ENCODE data around the gene ODF2. TPM values are rescaled to one million over a fixed set of nuclear protein-coding genes. Genes with fewer than 3 reads are reported as not detected.
"Not testable (repeated sequence)": the region's sequence is repeated elsewhere in the genome, so short reads cannot be mapped to it uniquely, and the experiment has no call there.

The ODF2 gene
- total RNA-seq, 1 experiment from 2014 or later: 37.3 TPM

- H3K36me3 Mint-ChIP-seq (ENCODE audit: insufficient read depth, unreplicated experiment): no peaks in the 10 kb centered on the region
- no TSS peak for BruUV-seq (replicated peaks)
- no peak overlapping the region for H3K27ac Mint-ChIP-seq (ENCODE audit: low read depth, unreplicated experiment)
- no peaks in the 10 kb centered on the region for H3K4me1 Mint-ChIP-seq (ENCODE audit: insufficient read depth, unreplicated experiment)
- intact Hi-C loops (cut with micrococcal nuclease): no loop called here
- H3K27me3 Mint-ChIP-seq (ENCODE audit: insufficient read depth, unreplicated experiment): no peaks in the 10 kb centered on the region
- no peak for DNase-seq (ENCODE audit: unreplicated experiment)
- ChIA-PET CTCF (interaction anchor here (0.6 to 1.1 kb wide), 3 partner anchors 15 to 174 kb away, joined by 3 to 4 read pairs (median 3); no protein-coding TSS in a partner anchor), POLR2A (no interaction called here)
- no peak overlapping the region for H3K4me3 Mint-ChIP-seq (ENCODE audit: unreplicated experiment)
- TF ChIP-seq, protein P1, sequence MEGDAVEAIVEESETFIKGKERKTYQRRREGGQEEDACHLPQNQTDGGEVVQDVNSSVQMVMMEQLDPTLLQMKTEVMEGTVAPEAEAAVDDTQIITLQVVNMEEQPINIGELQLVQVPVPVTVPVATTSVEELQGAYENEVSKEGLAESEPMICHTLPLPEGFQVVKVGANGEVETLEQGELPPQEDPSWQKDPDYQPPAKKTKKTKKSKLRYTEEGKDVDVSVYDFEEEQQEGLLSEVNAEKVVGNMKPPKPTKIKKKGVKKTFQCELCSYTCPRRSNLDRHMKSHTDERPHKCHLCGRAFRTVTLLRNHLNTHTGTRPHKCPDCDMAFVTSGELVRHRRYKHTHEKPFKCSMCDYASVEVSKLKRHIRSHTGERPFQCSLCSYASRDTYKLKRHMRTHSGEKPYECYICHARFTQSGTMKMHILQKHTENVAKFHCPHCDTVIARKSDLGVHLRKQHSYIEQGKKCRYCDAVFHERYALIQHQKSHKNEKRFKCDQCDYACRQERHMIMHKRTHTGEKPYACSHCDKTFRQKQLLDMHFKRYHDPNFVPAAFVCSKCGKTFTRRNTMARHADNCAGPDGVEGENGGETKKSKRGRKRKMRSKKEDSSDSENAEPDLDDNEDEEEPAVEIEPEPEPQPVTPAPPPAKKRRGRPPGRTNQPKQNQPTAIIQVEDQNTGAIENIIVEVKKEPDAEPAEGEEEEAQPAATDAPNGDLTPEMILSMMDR (IDR thresholded peaks at IDR 0.05; ENCODE audit: unreplicated experiment): no peak
- no peaks in the 10 kb centered on the region for H3K9me3 Mint-ChIP-seq (ENCODE audit: unreplicated experiment)
Measured at GRCh38 chr9:128435611-128436010, 20.2 kb upstream of the ODF2 start.

DNA sequence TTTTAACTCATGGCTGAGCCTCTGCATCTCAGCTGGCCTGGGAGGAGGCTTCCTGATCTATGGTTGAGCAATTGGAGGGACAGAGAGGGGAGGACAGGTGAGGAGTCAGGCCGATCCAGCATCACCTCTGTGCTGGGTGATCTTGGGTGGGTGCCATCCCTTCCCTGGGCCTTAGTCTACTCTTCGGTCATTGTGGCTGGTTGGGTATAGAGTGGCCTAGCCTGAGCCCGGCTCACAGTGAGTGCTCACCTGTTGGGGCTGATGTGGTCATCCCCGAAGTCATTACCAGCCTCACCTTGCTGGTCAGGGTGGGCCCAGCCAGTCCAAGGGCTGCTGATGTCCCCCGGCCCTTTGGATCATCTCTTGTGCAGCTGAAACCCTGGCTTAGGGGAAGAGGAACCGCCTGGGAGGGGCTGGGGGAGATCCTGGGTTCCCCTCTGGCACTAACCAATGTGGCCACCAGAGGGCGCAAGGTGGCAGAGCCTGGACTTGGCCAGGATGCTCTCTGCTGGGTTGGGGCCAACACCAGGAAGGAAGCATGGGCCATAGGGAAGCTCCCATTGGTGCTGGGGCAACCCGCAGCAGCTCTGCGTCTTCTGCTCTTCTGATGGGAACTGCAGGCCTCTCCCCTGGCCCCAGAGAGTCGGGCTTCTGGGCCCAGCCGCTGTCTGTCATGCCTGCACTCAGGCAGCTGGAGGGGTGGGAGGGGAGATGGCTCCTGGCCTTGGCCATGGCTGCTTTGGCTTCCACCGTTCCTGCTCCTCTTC, 17.3 kb upstream of the ODF2 start:
- ChIA-PET POLR2A (interaction anchor here (0.6 to 1.2 kb wide), 6 partner anchors 17 to 512 kb away, joined by 3 to 7 read pairs (median 4); partner anchors contain the start of genes GLE1 and ODF2), CTCF (interaction anchor here (0.6 to 2.6 kb wide), 30 partner anchors 8 to 425 kb away, joined by 3 to 17 read pairs (median 4); no protein-coding TSS in a partner anchor)
- BruUV-seq (replicated peaks): no TSS peak
- Mint-ChIP-seq H3K4me3 (ENCODE audit: unreplicated experiment) (no peak overlapping the region), H3K27me3 (ENCODE audit: insufficient read depth, unreplicated experiment) (no peaks in the 10 kb centered on the region), H3K4me1 (ENCODE audit: insufficient read depth, unreplicated experiment) (no peaks in the 10 kb centered on the region), H3K36me3 (ENCODE audit: insufficient read depth, unreplicated experiment) (no peaks in the 10 kb centered on the region), H3K9me3 (ENCODE audit: unreplicated experiment) (no peaks in the 10 kb centered on the region), H3K27ac (ENCODE audit: low read depth, unreplicated experiment) (no peak overlapping the region)
- DNase-seq (ENCODE audit: unreplicated experiment): peak; percentile 85
- intact Hi-C loops (cut with micrococcal nuclease): loop anchor here (1.0 kb wide), 1 partner anchor 197 kb away; no protein-coding TSS in a partner anchor
- TF ChIP-seq, protein P1 (IDR thresholded peaks at IDR 0.05; ENCODE audit: unreplicated experiment): peak; percentile 90

DNA sequence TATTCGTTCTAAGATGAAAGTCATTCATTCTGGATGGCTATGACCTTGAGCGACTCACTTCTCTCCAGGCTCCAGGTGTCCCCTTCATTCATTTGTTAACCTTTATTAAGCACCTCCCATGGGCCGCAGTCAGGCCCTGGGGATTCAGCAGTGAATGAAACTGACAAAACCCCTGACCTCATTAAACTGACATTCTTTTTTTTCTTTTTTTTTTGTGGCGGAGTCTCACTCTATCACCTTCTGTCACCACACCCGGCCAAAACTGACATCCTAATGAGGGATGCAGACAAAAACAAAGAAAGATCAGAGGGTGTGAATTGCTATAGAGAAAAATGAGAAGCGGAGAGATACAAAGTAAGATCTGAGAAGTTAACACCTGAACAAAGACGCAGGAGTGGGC, 16.5 kb upstream of the ODF2 start:
- Mint-ChIP-seq H3K27me3 (ENCODE audit: insufficient read depth, unreplicated experiment) (no peaks in the 10 kb centered on the region), H3K36me3 (ENCODE audit: insufficient read depth, unreplicated experiment) (no peaks in the 10 kb centered on the region), H3K4me1 (ENCODE audit: insufficient read depth, unreplicated experiment) (no peaks in the 10 kb centered on the region), H3K4me3 (ENCODE audit: unreplicated experiment) (no peak overlapping the region), H3K9me3 (ENCODE audit: unreplicated experiment) (no peaks in the 10 kb centered on the region), H3K27ac (ENCODE audit: low read depth, unreplicated experiment) (no peak overlapping the region)
- no TSS peak for BruUV-seq (replicated peaks)
- TF ChIP-seq, protein P1 (IDR thresholded peaks at IDR 0.05; ENCODE audit: unreplicated experiment): no peak
- POLR2A ChIA-PET: interaction anchor here (0.6 to 1.2 kb wide), 3 partner anchors 16 to 66 kb away, joined by 3 to 7 read pairs (median 3); partner anchors contain the start of genes GLE1 and ODF2
- intact Hi-C loops (cut with micrococcal nuclease): no loop called here
- DNase-seq (ENCODE audit: unreplicated experiment): no peak
- CTCF ChIA-PET: interaction anchor here (0.5 to 2.6 kb wide), 21 partner anchors 8 to 157 kb away, joined by 3 to 17 read pairs (median 3); no protein-coding TSS in a partner anchor

GRCh38 chr9:128442150-128442549, 13.7 kb upstream of the ODF2 start:
- no peaks in the 10 kb centered on the region for H3K4me1 Mint-ChIP-seq (ENCODE audit: insufficient read depth, unreplicated experiment)
- BruUV-seq (replicated peaks): no TSS peak
- POLR2A ChIA-PET: interaction anchor here (1.6 kb wide), 1 partner anchor 14 kb away, joined by 5 read pairs; the partner anchor contains the start of gene ODF2

DNA sequence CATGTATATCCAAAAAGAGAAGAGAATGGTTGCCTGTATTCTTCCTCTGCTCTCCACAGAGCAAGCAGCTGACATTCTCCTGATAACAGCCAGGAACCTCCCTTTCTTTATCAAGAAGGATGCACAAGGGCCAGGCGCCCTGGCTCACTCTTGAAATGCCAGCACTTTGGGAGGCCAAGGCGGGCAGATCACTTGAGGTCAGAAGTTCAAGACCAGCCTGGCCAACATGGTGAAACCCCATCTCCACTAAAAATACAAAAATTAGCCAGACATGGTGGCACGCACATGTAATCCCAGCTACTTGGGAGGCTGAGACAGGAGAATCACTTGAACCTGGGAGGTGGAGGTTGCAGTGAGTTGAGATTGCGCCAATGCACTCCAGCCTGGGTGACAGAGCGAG, 9.3 kb upstream of the ODF2 start:
- H3K4me3 Mint-ChIP-seq (ENCODE audit: unreplicated experiment); intact Hi-C loops (cut with micrococcal nuclease); H3K36me3 Mint-ChIP-seq (ENCODE audit: insufficient read depth, unreplicated experiment); H3K4me1 Mint-ChIP-seq (ENCODE audit: insufficient read depth, unreplicated experiment); H3K27ac Mint-ChIP-seq (ENCODE audit: low read depth, unreplicated experiment); H3K27me3 Mint-ChIP-seq (ENCODE audit: insufficient read depth, unreplicated experiment); POLR2A ChIA-PET; H3K9me3 Mint-ChIP-seq (ENCODE audit: unreplicated experiment); DNase-seq (ENCODE audit: unreplicated experiment); BruUV-seq (replicated peaks): not testable (repeated sequence)
- CTCF ChIA-PET: interaction anchor here (2.0 kb wide), 1 partner anchor 8 kb away, joined by 17 read pairs; no protein-coding TSS in a partner anchor

More at GRCh38 chr9:128442150-128442549, 13.7 kb upstream of the ODF2 start:
- H3K9me3 Mint-ChIP-seq (ENCODE audit: unreplicated experiment): no peaks in the 10 kb centered on the region
- H3K36me3 Mint-ChIP-seq (ENCODE audit: insufficient read depth, unreplicated experiment): no peaks in the 10 kb centered on the region
- TF ChIP-seq, protein P1 (IDR thresholded peaks at IDR 0.05; ENCODE audit: unreplicated experiment): no peak
- no peaks in the 10 kb centered on the region for H3K27me3 Mint-ChIP-seq (ENCODE audit: insufficient read depth, unreplicated experiment)
- no peak for DNase-seq (ENCODE audit: unreplicated experiment)
- CTCF ChIA-PET: interaction anchor here (1.1 kb wide), 2 partner anchors 15 to 16 kb away, joined by 3 read pairs; no protein-coding TSS in a partner anchor
- no peak overlapping the region for H3K27ac Mint-ChIP-seq (ENCODE audit: low read depth, unreplicated experiment)
- intact Hi-C loops (cut with micrococcal nuclease): no loop called here
- H3K4me3 Mint-ChIP-seq (ENCODE audit: unreplicated experiment): no peak overlapping the region

All from MCF 10A (cell line).